Measurements from ENCODE around the gene RPS16. TPM values are rescaled to one million over a fixed set of nuclear protein-coding genes. Genes with fewer than 3 reads are reported as not detected.

Gene RPS16
- total RNA-seq, 1 donor from 2014 or later = 1,378 TPM

GRCh38 chr19:39388657-39389056 lies 47.1 kb downstream of the RPS16 start:
- DNase-seq (ENCODE audit: low spot score) = no peak

- DNase-seq (ENCODE audit: low spot score) = no peak
Measured at GRCh38 chr19:39386557-39386956, 49.2 kb downstream of the RPS16 start.

GRCh38 chr19:39385629-39386411 lies 49.9 kb downstream of the RPS16 start:
- no peak for DNase-seq (ENCODE audit: low spot score)

- no peak for DNase-seq (ENCODE audit: low spot score)
Measured at GRCh38 chr19:39384839-39385568, 50.7 kb downstream of the RPS16 start.

Other genes with a start within 250 kb of the RPS16 start
- 0.17 TPM for gene NCCRP1, start 239.0 kb downstream of the RPS16 start, total RNA-seq
- gene SYCN, start 231.7 kb downstream of the RPS16 start, total RNA-seq = 1.1 TPM
- gene IFNL3, start 190.9 kb downstream of the RPS16 start, total RNA-seq = not detected
- not detected for gene IFNL4, start 187.1 kb downstream of the RPS16 start, total RNA-seq
- not detected for gene IFNL2, start 167.6 kb downstream of the RPS16 start, total RNA-seq
- gene IFNL1, start 139.5 kb downstream of the RPS16 start, total RNA-seq = not detected
- 1.6 TPM for gene LRFN1, start 115.1 kb downstream of the RPS16 start, total RNA-seq
- 29.0 TPM for gene GMFG, start 99.9 kb downstream of the RPS16 start, total RNA-seq
- gene SAMD4B, start 93.5 kb downstream of the RPS16 start, total RNA-seq = 106 TPM
- 50.5 TPM for gene PAF1, start 44.8 kb downstream of the RPS16 start, total RNA-seq
- 46.0 TPM for gene MED29, start 44.6 kb downstream of the RPS16 start, total RNA-seq
- gene ZFP36, start 29.1 kb downstream of the RPS16 start, total RNA-seq = 180 TPM
- 41.8 TPM for gene PLEKHG2, start 23.3 kb downstream of the RPS16 start, total RNA-seq
- 157 TPM for gene SUPT5H, start 9.6 kb upstream of the RPS16 start, total RNA-seq
- gene TIMM50, start 44.9 kb upstream of the RPS16 start, total RNA-seq = 53.3 TPM
- not detected for gene DLL3, start 63.0 kb upstream of the RPS16 start, total RNA-seq
- not detected for gene SELENOV, start 79.2 kb upstream of the RPS16 start, total RNA-seq
- gene EID2B, start 96.9 kb upstream of the RPS16 start, total RNA-seq = 2.6 TPM
- 15.0 TPM for gene EID2, start 104.2 kb upstream of the RPS16 start, total RNA-seq
- gene LGALS13, start 166.6 kb upstream of the RPS16 start, total RNA-seq = not detected
- gene LGALS16, start 220.0 kb upstream of the RPS16 start, total RNA-seq = not detected

All from mucosa of gallbladder (tissue), 1 donor.